GM12865 (cell line): ENCODE data around the gene PEX5L.

Source experiments
- DNase-seq: peaks from one replicate; pipeline ENCODE4 v3.0.0; 2010; ENCODE audit warnings: low read depth
- H3K4me3 ChIP-seq: 2 replicates; pipeline ENCODE4 v1.5.1; 2011; ENCODE audit warnings: mild to moderate bottlenecking, low read depth, low read length, control low read depth
- CTCF ChIP-seq: IDR thresholded peaks from 2 replicates; pipeline ENCODE4 v1.5.1; 2011; ENCODE audit warnings: low read length, control low read depth, low read depth, inconsistent platforms; ENCODE audit not compliant: insufficient read depth; ENCODE audit errors: missing control alignments

The PEX5L gene

GRCh38 chr3:179897231-179897630 lies 139.5 kb downstream of the PEX5L start:
- no peak for DNase-seq
- TF ChIP-seq CTCF, result no peak
- H3K4me3 ChIP-seq, result no peak overlapping the region

- H3K4me3 ChIP-seq, result no peak overlapping the region
- no peak for TF ChIP-seq CTCF
- DNase-seq, result no peak
Observed at GRCh38 chr3:179896507-179896906, 140.2 kb downstream of the PEX5L start.

GRCh38 chr3:179895330-179895729 lies 141.4 kb downstream of the PEX5L start:
- no peak overlapping the region for H3K4me3 ChIP-seq
- no peak for TF ChIP-seq CTCF
- no peak for DNase-seq

GRCh38 chr3:179887295-179887943 lies 149.3 kb downstream of the PEX5L start:
- no peak overlapping the region; the same call in 1 of the 2 replicates for H3K4me3 ChIP-seq
- no peak for DNase-seq
- TF ChIP-seq CTCF, result no peak

GRCh38 chr3:179885950-179886349 lies 150.8 kb downstream of the PEX5L start:
- H3K4me3 ChIP-seq, result peak overlapping the region; percentile 53
- peak; percentile 47 for DNase-seq
- TF ChIP-seq CTCF, result no peak

- DNase-seq, result no peak
- TF ChIP-seq CTCF, result no peak
Observed at GRCh38 chr3:179884136-179884535, 152.6 kb downstream of the PEX5L start.

GRCh38 chr3:179882292-179882691 lies 154.4 kb downstream of the PEX5L start:
- TF ChIP-seq CTCF, result no peak
- no peak overlapping the region for H3K4me3 ChIP-seq
- DNase-seq, result peak; percentile 84

More at GRCh38 chr3:179884136-179884535, 152.6 kb downstream of the PEX5L start:
- H3K4me3 ChIP-seq, result no peak overlapping the region
